ENCODE data around the gene CABP2.

The CABP2 gene

GRCh38 chr11:67506426-67507051 lies 16.7 kb downstream of the CABP2 start:
- no peak for DNase-seq

- peak; percentile 79 for DNase-seq
These were observed 17.4 kb downstream of the CABP2 start for GRCh38 chr11:67505605-67506396.

GRCh38 chr11:67504950-67505581 lies 18.2 kb downstream of the CABP2 start, which contains the start of gene PITPNM1:
PITPNM1 (minus strand) TSS chr11:67505363; CDS start chr11:67504180, 1,183 bp downstream.
- DNase-seq = peak; percentile 54

GRCh38 chr11:67504005-67504949 lies 19.0 kb downstream of the CABP2 start:
- DNase-seq = peak; percentile 38

- DNase-seq = no peak
These were observed 19.9 kb downstream of the CABP2 start for GRCh38 chr11:67503119-67504004.

GRCh38 chr11:67502328-67502979 lies 20.8 kb downstream of the CABP2 start:
- no peak for DNase-seq

- no peak for DNase-seq
These were observed 21.4 kb downstream of the CABP2 start for GRCh38 chr11:67501854-67502253.

- no peak for DNase-seq
These were observed 22.2 kb downstream of the CABP2 start for GRCh38 chr11:67500831-67501715.

GRCh38 chr11:67500484-67500821 lies 22.8 kb downstream of the CABP2 start:
- DNase-seq = no peak

- no peak for DNase-seq
These were observed 23.3 kb downstream of the CABP2 start for GRCh38 chr11:67499808-67500483.

- DNase-seq = no peak
These were observed 24.7 kb downstream of the CABP2 start for GRCh38 chr11:67498544-67498972.

- DNase-seq = no peak
These were observed 25.5 kb downstream of the CABP2 start for GRCh38 chr11:67497656-67498291.

- no peak for DNase-seq
These were observed 27.1 kb downstream of the CABP2 start for GRCh38 chr11:67496113-67496512.

GRCh38 chr11:67495234-67496005 lies 27.8 kb downstream of the CABP2 start:
- no peak for DNase-seq

- DNase-seq = no peak
These were observed 28.6 kb downstream of the CABP2 start for GRCh38 chr11:67494371-67495233.

- DNase-seq = no peak
These were observed 29.5 kb downstream of the CABP2 start for GRCh38 chr11:67493548-67494370.
